ENCODE data around the gene ASIC1.

The ASIC1 gene

DNA sequence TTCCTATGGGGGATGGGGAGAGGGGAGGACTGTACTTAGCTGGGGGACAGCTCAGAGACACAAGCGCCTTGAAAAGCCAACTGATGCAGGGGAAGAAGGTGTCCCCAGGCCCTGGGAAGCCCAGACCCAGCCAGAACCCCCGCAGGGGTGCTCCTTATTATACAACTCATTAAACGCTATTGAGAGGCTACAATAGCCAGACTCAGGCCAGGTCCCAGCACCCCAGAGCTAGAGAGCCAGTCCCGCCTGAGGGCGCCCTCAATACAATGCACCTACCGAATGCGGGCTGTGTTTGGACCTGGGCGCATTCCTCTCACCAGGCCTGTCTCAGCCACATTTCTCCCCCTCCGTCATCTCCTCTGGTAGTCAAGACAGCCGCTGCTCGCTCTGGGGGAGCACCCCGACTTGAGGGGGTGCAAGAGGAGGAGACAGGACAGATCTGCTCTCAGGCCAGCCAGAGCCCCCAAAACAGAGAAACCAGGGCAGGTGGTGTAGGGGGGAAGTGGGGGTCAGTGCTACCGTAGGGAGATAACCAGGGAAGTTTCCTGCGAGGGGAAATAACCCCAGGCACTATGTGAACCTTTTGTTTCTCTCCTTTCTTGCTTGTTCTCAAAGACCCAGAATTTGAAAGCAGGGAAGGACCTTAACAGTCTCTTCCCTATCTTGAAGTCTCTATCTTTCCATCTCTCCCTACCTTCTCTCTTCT, 6.1 kb upstream of the ASIC1 start:
- Histone ChIP-seq H3K4me3 (ENCODE audit: low read length) (no peak overlapping the region; the same call in 1 of the 2 replicates), H3K9me3 (ENCODE audit: control insufficient read depth, insufficient read depth, low read length) (no peaks in the 10 kb centered on the region), H3K27me3 (ENCODE audit: control insufficient read depth, insufficient read depth, low read length) (peaks cover 39% of the 10 kb centered on the region), H3K36me3 (ENCODE audit: control insufficient read depth, insufficient read depth, low read length) (no peaks in the 10 kb centered on the region), H3K4me1 (ENCODE audit: control insufficient read depth, insufficient read depth, low read length) (no peaks in the 10 kb centered on the region), H3K27ac (ENCODE audit: low read length) (no peak overlapping the region)
- WGBS (ENCODE audit: insufficient coverage, insufficient read length), result no CpG with 5 or more reads among the region's 14 CpGs
- no peak for DNase-seq (ENCODE audit: low read depth, low spot score)

DNA sequence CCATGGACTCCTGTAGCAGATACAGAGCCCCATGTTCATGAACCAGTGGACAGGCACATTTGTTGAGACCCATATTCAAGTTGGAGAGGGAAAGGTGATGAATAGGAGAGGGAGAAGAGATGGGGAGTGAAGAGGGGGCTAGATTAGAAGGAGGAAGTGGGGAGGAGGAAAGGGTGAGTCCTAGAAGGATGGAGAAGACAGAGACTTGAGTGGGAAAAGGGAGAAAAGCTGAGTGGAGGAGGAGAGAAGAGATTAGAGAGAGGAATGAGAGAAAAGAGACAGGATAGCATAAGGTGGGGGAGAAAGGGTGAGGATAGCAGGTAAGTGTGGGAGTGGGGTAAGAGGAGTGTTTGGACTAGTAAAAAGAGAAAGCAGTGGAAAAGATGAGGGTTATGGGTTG, 4.9 kb upstream of the ASIC1 start:
- no peak overlapping the region for H3K4me3 ChIP-seq (ENCODE audit: low read length)
- H3K27ac ChIP-seq (ENCODE audit: low read length), result no peak overlapping the region
- DNase-seq (ENCODE audit: low read depth, low spot score), result no peak
- H3K4me1 ChIP-seq (ENCODE audit: control insufficient read depth, insufficient read depth, low read length), result peaks cover 4% of the 10 kb centered on the region
- H3K9me3 ChIP-seq (ENCODE audit: control insufficient read depth, insufficient read depth, low read length), result no peaks in the 10 kb centered on the region
- H3K27me3 ChIP-seq (ENCODE audit: control insufficient read depth, insufficient read depth, low read length), result peaks cover 49% of the 10 kb centered on the region
- no peaks in the 10 kb centered on the region for H3K36me3 ChIP-seq (ENCODE audit: control insufficient read depth, insufficient read depth, low read length)

GRCh38 chr12:50052964-50053363, 4.4 kb upstream of the ASIC1 start:
- no peak overlapping the region for H3K4me3 ChIP-seq (ENCODE audit: low read length)
- no peaks in the 10 kb centered on the region for H3K9me3 ChIP-seq (ENCODE audit: control insufficient read depth, insufficient read depth, low read length)
- WGBS (ENCODE audit: insufficient coverage, insufficient read length), result no CpG with 5 or more reads among the region's 7 CpGs
- H3K4me1 ChIP-seq (ENCODE audit: control insufficient read depth, insufficient read depth, low read length), result peaks cover 4% of the 10 kb centered on the region
- peaks cover 47% of the 10 kb centered on the region for H3K27me3 ChIP-seq (ENCODE audit: control insufficient read depth, insufficient read depth, low read length)
- no peak for DNase-seq (ENCODE audit: low read depth, low spot score)
- no peak overlapping the region for H3K27ac ChIP-seq (ENCODE audit: low read length)
- H3K36me3 ChIP-seq (ENCODE audit: control insufficient read depth, insufficient read depth, low read length), result no peaks in the 10 kb centered on the region

- no peaks in the 10 kb centered on the region for H3K36me3 ChIP-seq (ENCODE audit: control insufficient read depth, insufficient read depth, low read length)
- no peaks in the 10 kb centered on the region for H3K9me3 ChIP-seq (ENCODE audit: control insufficient read depth, insufficient read depth, low read length)
- H3K27ac ChIP-seq (ENCODE audit: low read length), result no peak overlapping the region
- H3K4me3 ChIP-seq (ENCODE audit: low read length), result no peak overlapping the region
- no CpG with 5 or more reads among the region's 1 CpG for WGBS (ENCODE audit: insufficient coverage, insufficient read length)
- no peak for DNase-seq (ENCODE audit: low read depth, low spot score)
- peaks cover 4% of the 10 kb centered on the region for H3K4me1 ChIP-seq (ENCODE audit: control insufficient read depth, insufficient read depth, low read length)
- H3K27me3 ChIP-seq (ENCODE audit: control insufficient read depth, insufficient read depth, low read length), result peaks cover 52% of the 10 kb centered on the region
Observed at GRCh38 chr12:50053583-50053982, 3.8 kb upstream of the ASIC1 start.

DNA sequence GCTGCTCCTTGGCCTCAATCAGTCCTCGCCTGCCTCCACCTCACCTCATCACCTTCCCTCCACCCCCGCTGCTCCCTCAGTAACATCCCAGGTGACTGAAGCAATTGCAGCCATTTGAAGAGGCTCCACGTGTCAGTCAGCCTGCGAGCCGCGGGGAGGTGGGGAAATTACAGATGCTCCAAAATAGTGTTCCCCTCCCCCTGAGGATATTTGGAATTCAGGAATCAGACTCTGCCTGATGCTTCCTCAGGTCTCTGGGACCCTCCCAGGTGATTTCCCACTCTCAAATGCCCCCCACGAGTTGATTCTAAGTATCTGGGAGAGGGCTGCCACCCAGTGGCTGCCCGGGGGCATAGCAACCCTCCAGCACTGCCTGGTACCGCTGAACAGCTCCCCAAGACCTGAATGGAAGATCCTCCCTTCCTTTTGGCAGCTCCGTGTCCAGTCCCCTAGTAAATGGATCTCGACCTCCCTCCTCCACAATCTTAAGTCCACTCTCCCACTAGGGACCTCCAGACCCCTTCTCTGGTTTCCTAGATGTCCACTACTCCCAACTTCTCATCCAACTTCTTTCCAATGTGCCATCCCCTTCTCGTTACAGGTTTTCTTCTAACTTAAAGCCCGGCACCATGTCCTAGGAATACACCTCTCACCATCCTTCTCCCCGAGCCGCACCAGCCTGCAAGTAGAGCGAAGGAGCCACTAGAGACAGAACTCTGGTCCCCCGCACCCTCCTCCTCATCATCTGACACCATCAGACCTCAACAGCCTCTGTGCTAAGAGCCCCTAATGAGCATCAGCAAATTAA, 1.4 kb upstream of the ASIC1 start:
- Histone ChIP-seq H3K4me1 (ENCODE audit: control insufficient read depth, insufficient read depth, low read length) (peaks cover 4% of the 10 kb centered on the region), H3K36me3 (ENCODE audit: control insufficient read depth, insufficient read depth, low read length) (no peaks in the 10 kb centered on the region), H3K4me3 (ENCODE audit: low read length) (no peak overlapping the region), H3K9me3 (ENCODE audit: control insufficient read depth, insufficient read depth, low read length) (no peaks in the 10 kb centered on the region), H3K27ac (ENCODE audit: low read length) (no peak overlapping the region), H3K27me3 (ENCODE audit: control insufficient read depth, insufficient read depth, low read length) (peaks cover 49% of the 10 kb centered on the region)
- no peak for DNase-seq (ENCODE audit: low read depth, low spot score)
- WGBS (ENCODE audit: insufficient coverage, insufficient read length), result no CpG with 5 or more reads among the region's 17 CpGs

DNA sequence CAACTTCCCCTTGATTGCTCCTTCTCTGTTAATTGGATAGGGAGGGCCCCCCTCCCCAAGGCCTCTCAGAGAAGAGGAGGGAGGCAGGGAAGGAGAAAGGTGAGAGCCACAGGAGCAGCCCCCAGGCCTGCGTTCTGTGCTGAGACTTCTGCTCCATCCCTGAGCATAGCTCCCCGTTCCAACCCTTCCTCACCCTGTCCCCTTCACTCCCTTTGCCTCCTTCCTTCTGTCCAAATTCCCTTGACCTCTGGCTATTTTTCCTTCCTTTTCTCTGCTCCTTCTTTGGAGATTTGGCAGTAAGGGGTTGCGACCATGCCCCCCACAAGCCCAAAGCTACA, 788 bp upstream of the ASIC1 start:
- WGBS (ENCODE audit: insufficient coverage, insufficient read length), result no CpG with 5 or more reads among the region's 3 CpGs
- no peaks in the 10 kb centered on the region for H3K36me3 ChIP-seq (ENCODE audit: control insufficient read depth, insufficient read depth, low read length)
- H3K9me3 ChIP-seq (ENCODE audit: control insufficient read depth, insufficient read depth, low read length), result no peaks in the 10 kb centered on the region
- H3K4me3 ChIP-seq (ENCODE audit: low read length), result peak overlapping the region; percentile 41; the same call in 1 of the 2 replicates
- peaks cover 4% of the 10 kb centered on the region for H3K4me1 ChIP-seq (ENCODE audit: control insufficient read depth, insufficient read depth, low read length)
- DNase-seq (ENCODE audit: low read depth, low spot score), result no peak
- H3K27me3 ChIP-seq (ENCODE audit: control insufficient read depth, insufficient read depth, low read length), result peaks cover 49% of the 10 kb centered on the region
- H3K27ac ChIP-seq (ENCODE audit: low read length), result no peak overlapping the region

DNA sequence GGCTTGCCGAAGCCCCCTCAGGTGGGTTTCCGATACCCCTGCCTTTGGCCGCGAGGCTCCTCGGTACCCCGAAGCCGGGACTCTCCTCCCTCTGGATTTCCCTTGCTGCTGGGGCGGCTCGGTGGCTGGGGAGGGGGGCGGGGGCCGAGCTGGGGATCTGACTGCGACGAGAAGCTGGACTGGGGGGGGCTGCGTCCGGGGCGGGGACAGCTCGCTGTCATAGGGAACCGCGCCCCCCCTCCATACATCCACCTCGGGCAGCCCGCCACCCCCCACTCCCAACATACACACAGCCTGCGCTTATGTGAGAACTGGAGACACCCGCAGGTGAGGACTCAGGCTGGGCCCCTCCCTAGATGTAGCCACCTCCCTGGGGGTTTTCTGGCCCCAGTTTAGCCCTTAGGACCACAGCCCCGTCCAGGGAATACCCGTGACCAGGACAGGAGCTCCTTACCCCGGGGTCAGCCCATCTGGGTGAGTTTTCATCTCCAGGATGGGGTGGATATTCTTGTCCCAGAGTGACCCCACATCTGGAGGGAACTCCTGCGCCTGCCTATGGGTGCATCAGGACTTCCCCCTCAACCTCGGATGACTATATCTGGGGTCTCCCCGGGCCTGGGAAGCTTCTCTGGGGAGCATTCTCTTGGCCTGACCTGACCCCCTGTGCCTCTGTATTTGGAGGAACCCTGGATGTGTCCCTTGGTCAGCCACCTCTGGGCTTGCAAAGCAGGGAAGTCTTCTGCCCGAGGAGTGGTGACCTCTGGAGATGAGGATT, 687 bp downstream of the ASIC1 start:
- H3K4me3 ChIP-seq (ENCODE audit: low read length), result peak overlapping the region; percentile 41; the same call in 1 of the 2 replicates
- DNase-seq (ENCODE audit: low read depth, low spot score), result no peak
- H3K4me1 ChIP-seq (ENCODE audit: control insufficient read depth, insufficient read depth, low read length), result peaks cover 4% of the 10 kb centered on the region
- no CpG with 5 or more reads among the region's 30 CpGs for WGBS (ENCODE audit: insufficient coverage, insufficient read length)
- no peaks in the 10 kb centered on the region for H3K9me3 ChIP-seq (ENCODE audit: control insufficient read depth, insufficient read depth, low read length)
- H3K36me3 ChIP-seq (ENCODE audit: control insufficient read depth, insufficient read depth, low read length), result no peaks in the 10 kb centered on the region
- no peak overlapping the region for H3K27ac ChIP-seq (ENCODE audit: low read length)
- H3K27me3 ChIP-seq (ENCODE audit: control insufficient read depth, insufficient read depth, low read length), result peaks cover 39% of the 10 kb centered on the region

GRCh38 chr12:50058743-50059312, 1.4 kb downstream of the ASIC1 start:
- Histone ChIP-seq H3K27me3 (ENCODE audit: control insufficient read depth, insufficient read depth, low read length) (peaks cover 31% of the 10 kb centered on the region), H3K4me3 (ENCODE audit: low read length) (no peak overlapping the region), H3K36me3 (ENCODE audit: control insufficient read depth, insufficient read depth, low read length) (no peaks in the 10 kb centered on the region), H3K27ac (ENCODE audit: low read length) (no peak overlapping the region), H3K4me1 (ENCODE audit: control insufficient read depth, insufficient read depth, low read length) (peaks cover 4% of the 10 kb centered on the region), H3K9me3 (ENCODE audit: control insufficient read depth, insufficient read depth, low read length) (no peaks in the 10 kb centered on the region)
- WGBS (ENCODE audit: insufficient coverage, insufficient read length), result no CpG with 5 or more reads among the region's 15 CpGs
- no peak for DNase-seq (ENCODE audit: low read depth, low spot score)

DNA sequence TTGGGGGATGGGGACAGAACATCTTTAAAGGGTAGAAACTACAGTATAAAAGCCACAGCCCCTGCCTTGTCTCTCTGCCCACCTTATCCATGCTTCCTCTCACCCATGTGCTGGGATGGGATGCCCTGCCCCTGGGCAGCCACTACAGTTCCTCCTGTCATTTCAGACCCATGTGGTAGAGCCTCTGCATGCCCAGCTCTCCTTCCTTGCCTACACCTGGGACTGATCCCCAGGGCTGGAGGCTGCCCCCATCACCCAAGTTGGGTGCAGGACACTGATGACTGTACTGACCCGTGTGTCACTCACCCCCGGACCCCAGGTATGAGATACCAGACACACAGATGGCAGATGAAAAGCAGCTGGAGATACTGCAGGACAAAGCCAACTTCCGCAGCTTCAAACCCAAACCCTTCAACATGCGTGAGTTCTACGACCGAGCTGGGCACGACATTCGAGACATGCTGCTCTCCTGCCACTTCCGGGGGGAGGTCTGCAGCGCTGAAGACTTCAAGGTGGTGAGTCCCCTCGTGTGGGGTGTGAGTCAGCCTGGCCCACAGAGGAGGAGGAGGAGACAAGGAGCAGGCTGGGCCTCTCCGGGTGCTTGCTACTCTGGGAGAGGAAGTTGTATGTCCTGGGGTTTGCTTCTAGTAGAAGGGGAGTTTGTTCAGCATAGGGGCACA, 2.2 kb downstream of the ASIC1 start:
- Histone ChIP-seq H3K4me1 (ENCODE audit: control insufficient read depth, insufficient read depth, low read length) (peaks cover 4% of the 10 kb centered on the region), H3K27me3 (ENCODE audit: control insufficient read depth, insufficient read depth, low read length) (peaks cover 30% of the 10 kb centered on the region), H3K9me3 (ENCODE audit: control insufficient read depth, insufficient read depth, low read length) (no peaks in the 10 kb centered on the region)

DNA sequence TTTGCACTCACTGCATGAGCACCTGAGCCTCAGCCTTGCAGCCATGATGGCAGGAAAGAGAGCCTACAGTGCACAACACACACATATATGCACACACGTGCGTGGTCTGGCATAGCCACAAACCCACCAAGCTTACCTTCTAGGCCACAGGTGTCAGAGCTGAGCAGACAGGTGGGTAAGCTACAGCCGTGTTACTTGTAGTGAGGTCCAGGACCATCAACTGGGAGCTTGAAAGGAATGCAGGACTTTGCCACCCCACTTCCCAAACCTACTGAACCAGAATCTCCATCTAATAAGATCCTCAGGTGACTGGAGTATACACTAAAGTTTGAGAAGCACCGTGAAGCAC, 2.7 kb downstream of the ASIC1 start:
- H3K27me3 ChIP-seq (ENCODE audit: control insufficient read depth, insufficient read depth, low read length), result peaks cover 30% of the 10 kb centered on the region
- no peaks in the 10 kb centered on the region for H3K9me3 ChIP-seq (ENCODE audit: control insufficient read depth, insufficient read depth, low read length)
- DNase-seq (ENCODE audit: low read depth, low spot score), result no peak

More for the DNA sequence above, 2.2 kb downstream of the ASIC1 start:
- no peak for DNase-seq (ENCODE audit: low read depth, low spot score)
- no peak overlapping the region for H3K4me3 ChIP-seq (ENCODE audit: low read length)
- no CpG with 5 or more reads among the region's 12 CpGs for WGBS (ENCODE audit: insufficient coverage, insufficient read length)
- no peak overlapping the region for H3K27ac ChIP-seq (ENCODE audit: low read length)
- H3K36me3 ChIP-seq (ENCODE audit: control insufficient read depth, insufficient read depth, low read length), result no peaks in the 10 kb centered on the region

More for the DNA sequence above, 2.7 kb downstream of the ASIC1 start:
- H3K4me1 ChIP-seq (ENCODE audit: control insufficient read depth, insufficient read depth, low read length), result peaks cover 4% of the 10 kb centered on the region
- H3K4me3 ChIP-seq (ENCODE audit: low read length), result no peak overlapping the region
- no peak overlapping the region for H3K27ac ChIP-seq (ENCODE audit: low read length)
- no CpG with 5 or more reads among the region's 4 CpGs for WGBS (ENCODE audit: insufficient coverage, insufficient read length)
- no peaks in the 10 kb centered on the region for H3K36me3 ChIP-seq (ENCODE audit: control insufficient read depth, insufficient read depth, low read length)

Data from iPS DF 6.9 (cell line).